Measurements from ENCODE around the gene SAV1.
"Not testable (repeated sequence)": the region's sequence is repeated elsewhere in the genome, so short reads cannot be mapped to it uniquely, and the experiment has no call there.

DNA sequence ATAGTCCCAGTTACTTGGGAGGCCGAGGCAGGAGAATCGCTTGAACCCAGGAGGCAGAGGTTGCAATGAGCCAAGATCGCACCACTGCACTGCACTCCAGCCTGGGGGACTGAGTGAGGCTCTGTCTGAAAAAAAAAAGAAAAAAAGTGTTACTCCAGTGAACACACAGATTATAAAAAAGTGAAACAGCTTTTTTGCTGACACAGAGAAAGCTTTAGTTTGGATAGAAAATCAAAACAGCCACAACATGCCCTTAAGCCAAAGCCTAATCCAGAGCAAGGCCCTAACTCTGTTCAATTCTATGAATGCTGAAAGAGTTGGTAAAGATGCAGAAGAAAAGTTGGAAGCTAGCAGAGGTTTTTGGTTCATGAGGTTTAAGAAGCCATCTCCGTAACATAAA is 43.2 kb downstream of the SAV1 start:
- TF ChIP-seq, protein P1, sequence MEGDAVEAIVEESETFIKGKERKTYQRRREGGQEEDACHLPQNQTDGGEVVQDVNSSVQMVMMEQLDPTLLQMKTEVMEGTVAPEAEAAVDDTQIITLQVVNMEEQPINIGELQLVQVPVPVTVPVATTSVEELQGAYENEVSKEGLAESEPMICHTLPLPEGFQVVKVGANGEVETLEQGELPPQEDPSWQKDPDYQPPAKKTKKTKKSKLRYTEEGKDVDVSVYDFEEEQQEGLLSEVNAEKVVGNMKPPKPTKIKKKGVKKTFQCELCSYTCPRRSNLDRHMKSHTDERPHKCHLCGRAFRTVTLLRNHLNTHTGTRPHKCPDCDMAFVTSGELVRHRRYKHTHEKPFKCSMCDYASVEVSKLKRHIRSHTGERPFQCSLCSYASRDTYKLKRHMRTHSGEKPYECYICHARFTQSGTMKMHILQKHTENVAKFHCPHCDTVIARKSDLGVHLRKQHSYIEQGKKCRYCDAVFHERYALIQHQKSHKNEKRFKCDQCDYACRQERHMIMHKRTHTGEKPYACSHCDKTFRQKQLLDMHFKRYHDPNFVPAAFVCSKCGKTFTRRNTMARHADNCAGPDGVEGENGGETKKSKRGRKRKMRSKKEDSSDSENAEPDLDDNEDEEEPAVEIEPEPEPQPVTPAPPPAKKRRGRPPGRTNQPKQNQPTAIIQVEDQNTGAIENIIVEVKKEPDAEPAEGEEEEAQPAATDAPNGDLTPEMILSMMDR (conservative IDR thresholded peaks at IDR 0.05; ENCODE audit: low read depth in 2 of 2), result not testable (repeated sequence)
- TF ChIP-seq POLR2AphosphoS5 (IDR thresholded peaks at IDR 0.05; ENCODE audit: low read depth); REST (IDR thresholded peaks at IDR 0.05; ENCODE audit: unreplicated experiment); NANOG (IDR thresholded peaks at IDR 0.05; ENCODE audit: borderline replicate concordance); CREB1 (CRISPR knock-in tag; IDR thresholded peaks at IDR 0.05; ENCODE audit: low read depth); EZH2 (IDR thresholded peaks at IDR 0.05; ENCODE audit: low read depth, unreplicated experiment): not testable (repeated sequence)

Measured in GM23338 (cell line).